ENCODE data around the gene SART3. TPM values are rescaled to one million over a fixed set of nuclear protein-coding genes. Genes with fewer than 3 reads are reported as not detected.

Gene SART3
- total and polyA plus RNA-seq, 2 of the 4 experiments (the other 2 are of a cell fraction) = 22.6 to 37.8 TPM

DNA sequence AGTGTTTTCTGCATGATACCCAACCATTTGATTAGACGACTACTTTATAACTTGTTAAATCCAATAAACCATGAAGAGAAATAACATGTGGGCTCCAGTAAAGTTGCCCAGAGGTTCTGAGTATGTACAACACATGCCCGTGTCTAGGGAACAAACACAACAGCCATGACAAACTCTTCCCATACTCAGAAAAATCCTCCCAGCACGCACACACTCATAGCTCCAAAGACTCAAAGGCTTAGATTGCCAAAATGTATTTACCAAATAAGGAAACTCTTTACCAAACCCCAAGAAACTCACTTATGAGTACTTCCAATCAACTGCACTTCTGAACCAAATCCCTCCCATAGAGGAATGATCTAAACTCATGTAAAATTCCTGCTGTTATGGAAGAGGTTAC, 17.3 kb downstream of the SART3 start:
- Histone ChIP-seq H2AFZ (replicated peaks; ENCODE audit: low read length, poor library complexity) (no peak overlapping the region), H2BK15ac (ENCODE audit: low read depth, low read length) (no peak overlapping the region), H3K4me2 (ENCODE audit: low read depth, low read length) (no peak overlapping the region), H3K4ac (ENCODE audit: low read depth, low read length) (no peak overlapping the region), H2AK9ac (replicated peaks; ENCODE audit: low read depth, low read length, poor library complexity) (no peak overlapping the region), H4K91ac (ENCODE audit: insufficient read depth, low read depth, low read length) (no peak overlapping the region), H2BK5ac (ENCODE audit: low read depth, low read length, poor library complexity, severe bottlenecking) (no peak overlapping the region), H3K9me1 (ENCODE audit: insufficient read depth, low read length) (peaks cover 13% of the 10 kb centered on the region), H3K18ac (ENCODE audit: low read depth, low read length) (no peak overlapping the region), H4K5ac (ENCODE audit: low read depth, low read length) (no peak overlapping the region), H2AK5ac (ENCODE audit: low read depth, low read length) (no peak overlapping the region), H3K27me3 (ENCODE audit: control insufficient read depth, insufficient read depth, low read length) (no peaks in the 10 kb centered on the region), H3K4me1 (ENCODE audit: control insufficient read depth, insufficient read depth, low read length) (no peaks in the 10 kb centered on the region), H3K23ac (ENCODE audit: low read depth, low read length) (no peak overlapping the region), H3K9me3 (ENCODE audit: control insufficient read depth, insufficient read depth, low read length) (no peaks in the 10 kb centered on the region), H2BK120ac (ENCODE audit: low read depth, low read length) (no peak overlapping the region), H3K36me3 (ENCODE audit: control insufficient read depth, insufficient read depth, low read length) (peaks cover 35% of the 10 kb centered on the region), H3K27ac (ENCODE audit: insufficient read depth, low read length) (no peak overlapping the region), H2BK20ac (ENCODE audit: low read depth, low read length) (no peak overlapping the region), H3K79me1 (ENCODE audit: low read depth in 1 of 2, low read length in 2 of 2) (peaks cover 35 to 60% of the 10 kb centered on the region in 2 experiments), H4K20me1 (ENCODE audit: insufficient read depth, low read length) (peaks cover 21% of the 10 kb centered on the region; the same call in 1 of the 2 replicates), H3K56ac (ENCODE audit: extremely low read depth, insufficient read depth, low read length) (no peak overlapping the region), H3K14ac (replicated peaks; ENCODE audit: low read depth, low read length) (no peak overlapping the region), H3K4me3 (ENCODE audit: insufficient read depth, low read depth, low read length) (no peak overlapping the region), H4K8ac (ENCODE audit: low read depth in 2 of 2, low read length in 2 of 2) (no peak overlapping the region), H3K9ac (ENCODE audit: low read depth, low read length) (no peak overlapping the region)
- dilution Hi-C loops (cut with HindIII; ENCODE audit: low sequenced_read_pairs, unreplicated experiment) (no loop called here), in situ Hi-C loops (cut with MboI; ENCODE audit: low sequenced_read_pairs) (no loop called here), intact Hi-C loops (cut with micrococcal nuclease) (no loop called here)
- TF ChIP-seq NFE2L2 (IDR thresholded peaks at IDR 0.05; ENCODE audit: low read depth, low read length) (no peak), CHD1 (IDR thresholded peaks at IDR 0.05; ENCODE audit: low read depth, low read length) (no peak), POLR2A (IDR thresholded peaks at IDR 0.05; ENCODE audit: low read depth, low read length) (no peak), SMC3 (IDR thresholded peaks at IDR 0.05; ENCODE audit: low read depth, low read length) (no peak), MXI1 (IDR thresholded peaks at IDR 0.05; ENCODE audit: borderline replicate concordance, low read depth, low read length) (no peak), MAFK (IDR thresholded peaks at IDR 0.05; ENCODE audit: low read depth, low read length) (no peak), RCOR1 (IDR thresholded peaks at IDR 0.05; ENCODE audit: insufficient replicate concordance, low read length) (no peak), FOS (IDR thresholded peaks at IDR 0.05; ENCODE audit: low read depth, low read length) (no peak), CEBPB (IDR thresholded peaks at IDR 0.05; ENCODE audit: low read depth, low read length) (no peak), RAD21 (IDR thresholded peaks at IDR 0.05; ENCODE audit: low read length) (no peak), MAZ (IDR thresholded peaks at IDR 0.05; ENCODE audit: borderline replicate concordance, low read depth, low read length) (no peak), BHLHE40 (IDR thresholded peaks at IDR 0.05; ENCODE audit: low read depth, low read length) (no peak), RFX5 (IDR thresholded peaks at IDR 0.05; ENCODE audit: low read depth, low read length) (no peak)
- TF ChIP-seq, protein P1, sequence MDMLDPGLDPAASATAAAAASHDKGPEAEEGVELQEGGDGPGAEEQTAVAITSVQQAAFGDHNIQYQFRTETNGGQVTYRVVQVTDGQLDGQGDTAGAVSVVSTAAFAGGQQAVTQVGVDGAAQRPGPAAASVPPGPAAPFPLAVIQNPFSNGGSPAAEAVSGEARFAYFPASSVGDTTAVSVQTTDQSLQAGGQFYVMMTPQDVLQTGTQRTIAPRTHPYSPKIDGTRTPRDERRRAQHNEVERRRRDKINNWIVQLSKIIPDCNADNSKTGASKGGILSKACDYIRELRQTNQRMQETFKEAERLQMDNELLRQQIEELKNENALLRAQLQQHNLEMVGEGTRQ (IDR thresholded peaks at IDR 0.05; ENCODE audit: low read depth, low read length) = no peak
- TF ChIP-seq, protein P2, sequence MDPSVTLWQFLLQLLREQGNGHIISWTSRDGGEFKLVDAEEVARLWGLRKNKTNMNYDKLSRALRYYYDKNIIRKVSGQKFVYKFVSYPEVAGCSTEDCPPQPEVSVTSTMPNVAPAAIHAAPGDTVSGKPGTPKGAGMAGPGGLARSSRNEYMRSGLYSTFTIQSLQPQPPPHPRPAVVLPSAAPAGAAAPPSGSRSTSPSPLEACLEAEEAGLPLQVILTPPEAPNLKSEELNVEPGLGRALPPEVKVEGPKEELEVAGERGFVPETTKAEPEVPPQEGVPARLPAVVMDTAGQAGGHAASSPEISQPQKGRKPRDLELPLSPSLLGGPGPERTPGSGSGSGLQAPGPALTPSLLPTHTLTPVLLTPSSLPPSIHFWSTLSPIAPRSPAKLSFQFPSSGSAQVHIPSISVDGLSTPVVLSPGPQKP (IDR thresholded peaks at IDR 0.05; ENCODE audit: borderline replicate concordance, low read depth, low read length) = no peak
- TF ChIP-seq, protein P3, sequence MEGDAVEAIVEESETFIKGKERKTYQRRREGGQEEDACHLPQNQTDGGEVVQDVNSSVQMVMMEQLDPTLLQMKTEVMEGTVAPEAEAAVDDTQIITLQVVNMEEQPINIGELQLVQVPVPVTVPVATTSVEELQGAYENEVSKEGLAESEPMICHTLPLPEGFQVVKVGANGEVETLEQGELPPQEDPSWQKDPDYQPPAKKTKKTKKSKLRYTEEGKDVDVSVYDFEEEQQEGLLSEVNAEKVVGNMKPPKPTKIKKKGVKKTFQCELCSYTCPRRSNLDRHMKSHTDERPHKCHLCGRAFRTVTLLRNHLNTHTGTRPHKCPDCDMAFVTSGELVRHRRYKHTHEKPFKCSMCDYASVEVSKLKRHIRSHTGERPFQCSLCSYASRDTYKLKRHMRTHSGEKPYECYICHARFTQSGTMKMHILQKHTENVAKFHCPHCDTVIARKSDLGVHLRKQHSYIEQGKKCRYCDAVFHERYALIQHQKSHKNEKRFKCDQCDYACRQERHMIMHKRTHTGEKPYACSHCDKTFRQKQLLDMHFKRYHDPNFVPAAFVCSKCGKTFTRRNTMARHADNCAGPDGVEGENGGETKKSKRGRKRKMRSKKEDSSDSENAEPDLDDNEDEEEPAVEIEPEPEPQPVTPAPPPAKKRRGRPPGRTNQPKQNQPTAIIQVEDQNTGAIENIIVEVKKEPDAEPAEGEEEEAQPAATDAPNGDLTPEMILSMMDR (conservative IDR thresholded peaks at IDR 0.05; ENCODE audit: low read depth, low read length) = no peak
- ChIA-PET POLR2A (ENCODE audit: unreplicated experiment) (no interaction called here), CTCF (no interaction called here)
- WGBS, 2 experiments (ENCODE audit: extremely low coverage in 2 of 2, insufficient read length in 1 of 2) = 100% methylated on average over 1 of the region's 3 CpGs; no CpG with 5 or more reads in 1 of the 2 experiments
- no peak for DNase-seq
- no peak for ATAC-seq (ENCODE audit: low read depth)
- BruUV-seq (replicated peaks) = no TSS peak

Data from IMR-90 (cell line).